HG03280 (cell line): ENCODE results near the gene ANKFN1.

Source experiments
- ATAC-seq: cut with Tn5 transposase; IDR thresholded peaks from one replicate; pipeline ENCODE4 v1.9.1; 2021; ENCODE audit warnings: mild to moderate bottlenecking, moderate library complexity; ENCODE audit not compliant: unreplicated experiment

ANKFN1 gene

GRCh38 chr17:56175299-56175955, 22.2 kb downstream of the ANKFN1 start:
- ATAC-seq: no peak

- ATAC-seq: no peak
Observed at GRCh38 chr17:56176091-56176490, 22.8 kb downstream of the ANKFN1 start.

DNA sequence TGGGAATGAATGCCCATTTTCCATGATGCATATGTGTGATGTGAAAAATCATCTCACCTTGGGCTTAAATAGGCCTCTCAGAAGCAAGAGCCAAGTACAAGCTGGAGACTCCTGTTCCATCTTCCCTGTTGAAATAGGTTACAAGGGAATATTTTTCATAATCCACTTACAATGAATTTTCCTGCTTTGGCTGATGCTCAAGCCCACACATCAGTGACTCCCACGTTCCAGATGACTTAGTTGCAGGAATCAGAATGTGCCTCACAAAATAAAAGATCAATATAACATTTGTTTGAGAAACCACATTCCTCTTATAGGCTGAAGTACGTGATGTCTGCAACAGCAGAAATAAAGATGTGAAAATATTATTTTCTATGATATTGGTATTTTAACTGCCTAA, 24.1 kb downstream of the ANKFN1 start:
- no peak for ATAC-seq

DNA sequence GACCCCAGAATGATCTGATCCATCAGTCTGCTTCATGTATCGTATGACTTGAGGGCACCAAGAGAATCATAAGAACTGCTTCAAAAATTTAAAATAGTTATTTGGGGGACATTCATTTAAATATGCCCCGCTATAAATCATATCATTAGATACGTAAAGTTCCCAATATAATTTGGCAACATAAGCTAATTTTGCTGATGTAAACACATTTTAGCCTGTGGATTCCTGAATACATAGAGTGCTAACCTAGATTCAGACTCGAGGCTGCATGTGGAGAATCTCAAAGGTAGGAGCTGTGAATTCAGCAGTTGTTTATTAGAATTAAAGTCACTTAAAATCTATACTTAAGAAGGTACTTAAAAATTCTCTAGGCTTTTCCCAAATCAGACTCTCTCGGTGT, 24.9 kb downstream of the ANKFN1 start:
- no peak for ATAC-seq

DNA sequence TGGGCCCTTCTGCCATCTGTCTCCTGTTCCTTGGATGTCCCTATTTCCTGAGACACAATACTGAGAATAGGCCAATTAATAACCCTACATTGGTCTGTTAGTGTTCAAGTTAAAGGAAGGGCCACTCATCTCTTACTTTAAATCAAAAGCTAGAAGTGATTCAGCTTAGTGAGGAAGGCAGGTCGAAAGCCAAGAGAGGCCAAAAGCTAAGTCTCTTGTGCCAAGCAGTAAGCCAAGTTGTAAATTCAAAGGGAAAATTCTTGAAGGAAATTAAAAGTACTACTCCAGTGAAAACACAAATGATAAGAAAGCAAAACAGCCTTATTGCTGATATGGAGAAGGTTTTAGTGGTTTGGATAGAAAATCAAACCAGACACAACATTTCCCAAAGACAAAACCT, 28.8 kb downstream of the ANKFN1 start:
- no peak for ATAC-seq

DNA sequence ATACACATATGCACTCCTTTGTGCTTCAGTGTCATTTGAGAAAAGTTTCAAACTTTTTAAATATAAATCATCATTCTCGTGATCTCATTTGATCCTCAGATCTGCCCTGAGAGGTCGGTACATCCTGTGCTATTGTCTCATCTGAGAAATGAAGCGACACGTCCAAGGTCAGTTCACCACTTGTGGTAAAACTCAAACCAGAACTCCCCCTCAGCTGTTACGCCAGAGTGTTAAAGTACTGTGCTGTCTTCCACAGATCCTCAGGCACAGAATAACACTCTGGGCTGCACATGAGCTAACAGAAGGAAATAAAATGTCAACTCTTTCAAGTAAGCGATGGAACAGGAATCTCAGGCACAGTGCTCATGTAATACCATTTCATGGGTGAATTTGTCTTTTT, 31.4 kb downstream of the ANKFN1 start:
- ATAC-seq: no peak

GRCh38 chr17:56185491-56186221, 32.4 kb downstream of the ANKFN1 start:
- ATAC-seq: no peak

- ATAC-seq: no peak
Observed at GRCh38 chr17:56186222-56186786, 33.0 kb downstream of the ANKFN1 start.

DNA sequence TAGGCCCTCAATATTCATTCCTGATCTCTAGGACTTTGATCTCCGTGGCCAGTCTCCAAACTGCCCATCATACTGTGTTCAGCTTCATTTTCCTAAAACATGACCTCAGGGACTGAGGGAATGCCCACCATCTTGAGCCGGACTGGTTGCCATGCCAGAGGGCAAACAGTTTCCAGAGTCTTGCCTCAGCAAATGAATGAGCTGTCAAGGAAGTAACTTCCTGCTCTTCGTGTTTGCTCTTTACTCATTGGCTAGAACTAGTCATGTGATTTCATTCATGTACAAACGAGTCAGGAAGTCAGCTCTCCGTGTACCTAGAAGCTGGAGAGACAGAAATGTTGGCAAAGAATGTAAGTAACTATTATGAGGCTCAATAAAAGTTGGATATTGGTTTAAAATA, 50.2 kb downstream of the ANKFN1 start:
- ATAC-seq: no peak

DNA sequence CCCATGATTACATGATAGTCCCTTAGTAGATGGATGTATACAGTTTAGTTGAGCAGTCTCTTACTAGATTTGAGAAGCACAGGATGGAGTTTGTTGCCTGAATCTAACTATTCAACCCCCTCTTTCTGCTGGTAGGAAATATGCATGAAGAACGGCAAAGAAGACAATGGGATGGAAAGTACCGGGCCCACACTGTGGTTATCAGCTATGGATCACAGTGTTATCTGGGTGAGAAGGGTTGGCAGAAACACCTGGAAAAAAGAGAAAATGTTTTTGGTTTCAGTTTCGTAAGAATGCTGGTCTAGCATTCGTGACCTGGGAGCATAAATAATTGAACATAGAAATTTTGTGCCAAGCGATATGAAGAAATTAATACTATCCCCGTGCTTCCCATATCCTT, 53.1 kb downstream of the ANKFN1 start:
- no peak for ATAC-seq

DNA sequence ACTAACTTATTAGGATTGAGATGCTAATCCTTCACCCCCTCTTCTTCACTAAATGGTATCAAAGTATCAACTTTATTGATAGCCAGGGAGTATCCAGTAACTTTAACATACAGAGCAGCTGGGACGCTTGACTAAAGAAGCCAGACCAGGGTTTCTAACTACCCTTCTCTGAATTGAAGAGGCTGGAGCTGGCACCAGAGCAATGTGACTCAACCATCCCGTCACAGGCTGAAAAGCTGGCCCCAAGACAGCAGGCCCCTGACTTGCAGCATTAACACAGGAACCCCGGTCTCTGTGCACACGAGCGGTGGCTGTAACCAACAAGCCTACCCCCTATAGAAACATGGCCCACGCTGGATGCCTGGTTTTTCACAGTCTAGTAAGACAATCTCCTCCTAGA, 59.8 kb downstream of the ANKFN1 start:
- no peak for ATAC-seq

GRCh38 chr17:56217921-56218320, 64.6 kb downstream of the ANKFN1 start:
- ATAC-seq: no peak

DNA sequence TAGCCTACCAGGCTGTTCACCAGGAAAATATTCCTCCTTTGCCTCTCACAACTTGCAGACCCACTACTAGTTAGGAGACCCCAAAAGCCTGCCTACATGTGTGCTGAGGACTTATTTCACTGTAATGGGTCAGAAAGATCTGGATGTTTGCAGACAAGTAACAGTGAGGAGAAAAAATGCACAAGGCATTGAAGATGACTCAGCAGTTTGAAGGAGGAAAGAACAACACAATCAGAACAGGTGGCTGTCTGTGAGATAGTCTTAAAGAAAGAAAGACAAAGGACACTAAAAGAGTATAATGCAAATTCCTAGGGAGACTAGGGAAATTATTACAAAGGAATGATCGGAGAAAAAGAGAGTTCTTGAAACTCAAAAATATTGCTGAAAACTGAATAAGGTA, 69.0 kb downstream of the ANKFN1 start:
- ATAC-seq: no peak

- no peak for ATAC-seq
Observed at GRCh38 chr17:56230660-56231059, 77.4 kb downstream of the ANKFN1 start.

DNA sequence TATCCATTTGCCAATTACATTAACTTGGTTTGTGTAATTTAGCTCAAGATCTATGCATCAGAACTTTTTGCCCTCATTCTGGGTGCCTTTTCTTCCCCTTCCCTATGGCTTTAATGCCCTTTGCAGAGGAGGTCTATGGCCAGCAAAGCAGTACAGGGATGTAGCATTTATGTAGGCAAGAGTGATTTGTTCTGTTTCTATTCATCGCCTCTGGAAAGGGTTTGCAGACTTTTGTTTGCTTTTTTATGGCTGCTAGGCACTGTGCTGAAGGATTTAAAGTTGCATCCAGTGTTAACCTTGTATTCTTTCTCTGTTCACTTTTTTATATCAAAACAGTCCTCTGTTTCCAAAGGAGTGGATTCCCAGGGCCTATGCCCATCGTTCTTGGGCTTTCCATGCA, 78.0 kb downstream of the ANKFN1 start:
- ATAC-seq: no peak

DNA sequence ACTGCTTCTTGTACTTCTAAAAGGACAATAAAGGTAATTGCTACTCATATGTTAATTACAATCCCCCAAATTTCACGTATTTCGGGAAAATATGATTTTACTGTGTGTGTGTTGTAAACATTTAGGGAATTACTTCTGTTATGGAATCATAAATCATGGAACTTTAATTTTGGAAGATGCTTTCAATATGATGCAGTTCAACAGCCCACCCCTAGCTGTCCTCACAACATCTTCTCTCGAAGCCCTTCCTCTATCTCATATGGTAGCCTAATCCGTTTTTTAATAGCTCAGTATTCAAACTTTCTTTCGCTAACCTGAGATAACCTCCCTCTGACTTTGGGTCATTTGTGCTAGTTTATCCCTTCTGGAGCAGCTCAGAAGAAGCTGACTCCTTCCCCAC, 78.4 kb downstream of the ANKFN1 start:
- ATAC-seq: no peak

DNA sequence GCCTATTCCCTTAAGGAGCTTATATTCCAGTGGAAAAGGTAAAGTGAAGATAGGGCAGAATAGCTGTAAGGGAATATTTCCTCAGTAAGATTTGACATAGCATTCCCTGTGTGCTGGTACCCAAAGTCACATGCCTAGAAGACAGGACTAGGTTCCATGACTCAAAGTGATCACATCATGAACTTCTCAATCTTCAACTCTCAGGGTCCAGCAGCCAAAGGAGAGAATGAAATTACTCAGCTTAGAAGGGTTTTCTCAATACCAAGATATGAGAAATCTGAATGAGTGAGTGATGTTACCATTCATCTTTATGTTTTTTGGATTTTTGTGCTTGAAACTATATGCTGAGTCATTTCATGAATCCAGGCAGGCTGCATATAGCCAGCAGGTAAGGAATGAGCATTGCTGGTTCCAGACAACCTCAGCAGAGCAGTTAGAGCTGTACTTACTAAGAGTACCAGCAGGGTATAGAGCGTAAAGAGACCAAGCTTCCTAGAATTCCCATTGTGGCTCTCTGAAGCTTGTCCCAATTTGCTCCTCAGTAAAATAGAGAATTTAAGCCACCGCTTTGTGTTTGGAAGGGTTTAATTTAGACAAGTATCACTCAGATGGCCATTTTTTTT, 91.1 kb downstream of the ANKFN1 start:
- no peak for ATAC-seq

DNA sequence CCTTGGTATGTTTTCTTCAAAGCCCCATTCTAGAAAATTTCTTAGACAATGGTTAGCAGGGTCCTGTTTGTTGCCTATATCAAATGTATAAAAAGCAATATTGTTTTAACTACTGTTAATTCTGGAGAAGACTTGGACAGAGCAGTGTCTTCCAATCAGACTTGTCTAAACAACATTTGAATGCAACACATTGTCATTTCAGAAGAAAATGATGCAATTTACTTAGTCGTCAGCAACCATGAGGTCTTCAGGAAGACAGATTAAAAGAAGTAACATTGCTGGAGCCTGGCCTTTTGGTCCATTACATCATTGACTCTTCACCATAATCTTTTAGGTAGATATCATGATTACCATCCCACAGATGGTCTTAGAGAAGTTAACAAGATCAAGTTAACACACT, 94.5 kb downstream of the ANKFN1 start:
- no peak for ATAC-seq

GRCh38 chr17:56257075-56257474, 103.8 kb downstream of the ANKFN1 start:
- ATAC-seq: no peak

DNA sequence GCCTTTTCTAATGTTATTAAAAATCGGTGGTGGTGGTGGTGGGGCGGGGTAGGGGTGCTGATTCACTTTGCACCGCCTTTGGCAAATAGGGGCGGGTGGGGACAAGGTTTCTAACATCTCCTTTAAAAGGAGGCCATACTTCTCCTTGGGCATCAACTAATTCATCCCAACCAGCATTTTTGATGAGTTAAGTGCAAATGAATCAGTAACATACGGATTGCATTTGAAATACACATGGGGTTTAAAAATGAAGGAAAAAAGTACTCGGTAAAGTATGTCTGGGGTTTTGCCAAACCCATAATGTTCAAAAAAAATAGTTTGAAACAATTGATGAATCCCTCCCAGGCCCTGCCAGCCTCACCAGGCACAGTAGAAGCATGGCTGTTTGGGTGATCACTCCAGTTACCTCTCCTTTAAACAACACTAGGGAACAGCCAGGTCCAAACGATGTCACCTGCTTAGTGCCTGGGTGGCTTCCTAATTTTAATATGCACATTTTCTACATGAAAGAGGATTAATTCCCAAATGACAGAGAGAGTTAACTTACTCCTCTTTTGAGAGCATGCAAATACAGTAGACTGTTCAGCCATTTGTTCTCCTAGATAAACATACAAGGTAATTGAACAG, 107.2 kb downstream of the ANKFN1 start:
- ATAC-seq: no peak

DNA sequence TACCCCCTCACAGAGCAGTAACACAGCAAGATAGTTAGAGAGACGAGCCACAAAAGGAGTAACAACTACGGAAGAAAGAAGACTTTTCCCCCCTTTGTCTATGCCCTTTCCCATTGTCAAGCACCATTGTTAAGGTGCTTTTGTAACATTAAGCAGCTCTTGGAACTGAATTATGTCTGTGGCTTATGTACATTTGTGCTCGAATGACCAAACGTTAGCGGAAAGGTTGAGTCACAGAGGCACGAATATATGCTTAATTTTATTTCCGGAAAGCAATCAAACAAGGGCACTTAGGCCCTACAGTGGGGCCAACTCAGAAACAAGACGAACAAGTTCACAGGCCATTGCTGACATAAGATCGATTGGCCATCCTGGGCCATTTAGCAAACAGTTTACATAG, 109.5 kb downstream of the ANKFN1 start:
- ATAC-seq: no peak
